GM21576 (cell line): ENCODE measurements around the gene TRMT44.
"Not testable (repeated sequence)": the region's sequence is repeated elsewhere in the genome, so short reads cannot be mapped to it uniquely, and the experiment has no call there.

Experiments
- ATAC-seq: cut with Tn5 transposase; IDR thresholded peaks from one replicate; pipeline ENCODE4 v1.9.1; 2021; ENCODE audit warnings: mild to moderate bottlenecking, moderate library complexity; ENCODE audit not compliant: unreplicated experiment

Gene TRMT44

DNA sequence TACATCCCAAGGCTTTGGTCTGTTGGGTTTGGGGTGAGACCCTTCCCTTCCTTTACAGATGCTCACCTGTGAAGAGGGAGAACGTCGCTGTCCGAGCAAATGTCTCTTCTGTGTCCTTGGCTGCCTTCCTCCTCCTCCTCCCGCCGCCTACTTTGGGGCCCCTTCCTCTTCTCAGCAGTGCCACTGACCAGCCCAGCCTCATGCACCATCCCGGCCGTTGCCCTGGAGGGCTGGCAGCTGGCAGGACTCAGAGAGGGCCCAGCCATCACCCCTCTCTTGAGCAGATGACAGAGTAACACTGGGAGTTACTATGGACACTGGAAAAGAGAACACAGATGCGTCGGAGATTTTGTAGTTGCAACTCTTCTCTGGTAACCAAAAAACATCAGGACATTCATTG, 68.2 kb downstream of the TRMT44 start:
- ATAC-seq, result no peak

DNA sequence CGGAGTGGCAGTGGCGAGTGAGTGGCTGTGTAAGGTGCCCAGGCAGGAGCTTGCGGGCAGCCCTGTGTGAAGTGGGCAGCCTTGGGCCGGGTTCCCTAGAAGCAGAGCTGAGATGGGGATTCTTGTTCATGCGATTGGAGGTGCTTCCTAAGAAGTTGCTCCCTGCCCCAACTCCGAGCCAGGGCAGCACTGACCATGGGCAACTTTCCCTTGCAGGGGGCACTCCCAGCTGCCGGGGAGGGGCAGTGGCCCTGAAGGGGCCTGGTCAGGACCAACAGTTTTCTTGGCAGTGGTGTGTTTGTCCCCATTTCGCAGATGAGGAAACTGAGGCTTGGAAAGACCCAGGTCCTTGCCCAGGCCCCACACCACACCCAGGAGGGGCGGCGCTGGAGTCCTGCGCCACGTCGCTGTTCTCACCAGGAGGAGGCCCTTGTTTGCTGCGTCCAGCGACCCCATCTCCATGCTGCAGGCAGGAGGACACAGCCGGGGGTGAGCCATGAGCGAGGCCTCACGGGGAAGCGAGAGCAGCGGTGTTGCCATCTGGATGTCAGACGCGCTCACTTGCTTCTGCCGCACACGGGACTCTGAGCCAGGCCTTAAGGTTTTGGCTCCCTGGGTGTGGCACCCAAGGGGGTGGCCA, 68.9 kb downstream of the TRMT44 start:
- no peak for ATAC-seq

DNA sequence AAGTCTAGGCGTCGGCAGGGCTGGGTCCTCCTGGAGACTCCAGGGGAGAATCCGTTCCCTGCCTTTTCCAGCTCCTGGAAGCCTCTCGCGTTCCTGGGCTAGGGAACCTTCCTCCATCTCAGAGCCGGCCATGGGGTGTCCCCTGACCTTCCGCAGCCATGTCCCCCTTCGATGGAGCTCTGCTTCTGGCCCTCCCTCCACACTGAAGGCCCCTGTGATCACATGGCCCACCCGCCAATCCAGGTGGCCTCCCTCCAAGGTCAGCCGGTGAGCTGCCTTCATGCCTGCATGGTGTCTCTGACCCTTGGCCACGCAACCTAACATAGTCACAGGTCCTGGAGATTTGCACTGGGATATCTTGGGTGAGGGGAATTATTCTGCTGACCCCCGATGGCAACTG, 69.6 kb downstream of the TRMT44 start:
- ATAC-seq, result no peak

DNA sequence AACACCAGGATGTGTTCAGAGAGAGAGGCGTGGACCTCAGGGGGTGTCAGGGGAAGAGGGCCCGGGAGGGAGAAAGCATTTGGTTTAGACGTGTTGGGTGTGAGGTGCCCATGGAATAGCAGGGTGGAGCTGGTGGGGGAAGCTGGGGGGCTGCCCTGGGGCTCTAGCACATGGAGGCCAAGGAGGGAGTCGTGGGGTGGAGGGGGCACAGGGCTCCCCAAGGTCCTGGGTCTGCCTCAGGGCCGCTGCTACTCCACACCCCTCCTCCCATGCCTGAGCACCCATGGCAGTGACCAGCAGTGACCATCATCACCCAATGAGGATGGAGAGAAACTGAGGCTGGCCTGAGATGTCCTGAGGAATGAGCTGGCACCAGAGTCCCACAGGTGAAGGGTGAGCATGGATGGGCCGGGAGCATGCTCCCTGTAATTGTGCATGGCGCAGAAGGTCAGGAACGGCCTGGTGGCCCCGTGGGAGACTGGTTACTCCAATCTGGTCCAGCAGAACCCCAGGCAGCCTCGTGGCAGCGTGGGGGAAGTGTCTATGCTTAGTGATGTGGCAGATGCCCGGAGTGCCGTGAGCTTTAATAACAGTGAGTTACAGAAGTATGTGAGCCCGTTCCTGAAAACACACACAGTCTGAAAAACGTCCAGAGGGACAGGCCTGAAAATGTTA, 70.2 kb downstream of the TRMT44 start:
- no peak for ATAC-seq

DNA sequence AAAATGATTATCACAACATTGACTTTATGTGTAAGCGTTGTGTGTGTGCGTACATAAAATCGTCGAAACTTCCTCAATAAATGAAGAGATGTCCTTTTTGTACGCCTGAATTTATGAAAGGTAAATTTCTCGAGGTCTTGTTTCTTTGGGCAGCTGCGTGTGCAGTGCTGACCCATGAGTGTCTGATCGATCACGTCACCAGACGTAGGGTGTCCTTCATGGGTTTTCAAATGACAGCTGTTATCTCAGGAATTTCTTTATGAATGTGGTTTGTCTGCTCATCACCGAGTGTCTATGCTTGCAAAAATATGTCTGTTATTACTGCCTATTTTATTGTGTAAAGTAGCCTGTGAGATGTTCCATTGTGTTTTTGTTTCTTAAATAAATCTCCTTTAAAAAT, 71.9 kb downstream of the TRMT44 start:
- ATAC-seq, result no peak

DNA sequence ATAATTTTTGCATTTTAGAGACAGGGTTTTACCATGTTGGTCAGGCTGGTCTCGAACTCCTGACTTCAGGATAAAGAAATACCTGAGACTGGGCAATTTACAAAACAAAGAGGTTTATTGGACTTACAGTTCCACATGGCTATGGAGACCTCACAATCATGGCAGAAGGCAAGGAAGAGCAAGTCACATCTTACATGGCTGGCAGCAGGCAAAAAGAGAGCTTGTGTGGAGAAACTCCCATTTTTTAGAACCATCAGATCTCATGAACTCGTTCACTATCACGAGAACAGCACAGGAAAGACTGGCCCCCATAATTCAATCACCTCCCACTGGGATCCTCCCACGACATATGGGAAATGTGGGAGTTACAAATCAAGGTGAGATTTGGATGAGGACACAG, 72.5 kb downstream of the TRMT44 start:
- not testable (repeated sequence) for ATAC-seq

DNA sequence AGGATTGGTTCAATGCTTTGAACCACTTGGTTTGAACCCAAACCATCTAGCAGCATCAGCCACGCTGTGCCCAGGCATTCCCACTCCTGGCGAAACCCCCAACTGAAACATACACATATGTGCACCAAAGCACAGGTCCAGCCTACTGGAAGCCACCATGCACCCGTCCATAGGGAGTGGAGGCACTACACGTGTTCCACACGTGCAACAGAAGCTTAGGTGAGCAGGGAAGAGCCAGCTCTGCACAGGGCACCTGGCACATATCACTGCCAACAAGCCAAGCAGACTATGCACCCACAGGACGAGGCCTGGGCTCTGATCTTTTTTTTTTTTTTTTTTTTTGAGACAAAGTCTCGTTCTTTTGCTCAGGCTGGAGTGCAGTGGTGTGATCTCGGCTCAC, 73.4 kb downstream of the TRMT44 start:
- no peak for ATAC-seq

DNA sequence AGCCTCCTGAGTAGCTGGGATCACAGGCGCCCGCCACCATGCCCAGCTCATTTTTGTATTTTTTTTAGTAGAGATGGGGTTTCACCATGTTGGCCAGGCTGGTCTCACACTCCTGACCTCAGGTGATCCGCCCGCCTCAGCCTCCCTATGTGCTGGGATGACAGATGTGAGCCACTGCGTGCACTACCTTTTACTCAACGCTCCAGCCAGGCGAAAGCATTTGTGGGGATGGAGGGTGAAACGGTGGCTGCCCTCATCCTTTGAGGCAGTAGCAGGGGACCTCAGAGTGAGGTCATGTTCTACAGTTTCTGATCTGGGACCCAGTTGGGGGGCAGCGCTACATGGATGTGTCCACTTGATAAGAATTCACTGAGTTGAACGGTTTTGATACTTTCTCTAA, 73.8 kb downstream of the TRMT44 start:
- no peak for ATAC-seq

DNA sequence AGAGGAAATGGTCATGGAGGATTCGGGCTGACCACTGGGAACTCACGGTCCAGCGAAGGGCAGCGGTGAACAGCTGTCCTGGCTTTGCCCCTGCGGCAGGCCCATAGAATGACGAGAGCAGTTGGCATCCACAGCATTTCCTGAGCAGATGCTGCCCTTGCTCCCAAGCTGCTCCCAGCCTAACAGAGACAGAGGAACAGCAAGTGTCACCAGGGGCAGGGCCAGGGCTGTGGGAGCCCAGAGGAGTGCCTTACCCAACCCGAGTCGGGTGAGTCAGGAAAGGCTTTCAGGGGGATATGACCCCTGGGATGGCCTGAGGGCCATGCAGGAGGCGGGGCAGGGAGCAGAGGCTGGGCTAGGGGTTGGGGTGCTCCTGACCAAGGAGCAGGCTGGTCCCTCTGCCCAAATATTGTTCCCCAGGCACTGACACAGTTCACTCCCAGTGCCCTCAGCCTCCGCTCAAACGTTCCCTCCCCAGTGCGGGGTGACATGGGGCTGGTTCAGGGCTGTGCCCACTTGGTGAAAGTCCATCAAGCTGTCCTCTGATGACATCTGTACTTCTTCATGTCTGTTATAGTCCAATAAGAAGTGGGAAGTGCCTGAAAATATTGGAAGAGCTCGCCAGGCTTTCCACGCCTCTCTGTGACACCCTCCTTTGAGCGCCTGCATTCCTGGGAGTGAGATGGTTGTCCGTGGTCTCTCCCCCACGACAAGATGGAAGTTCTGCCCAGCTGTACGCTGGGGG, 74.9 kb downstream of the TRMT44 start:
- no peak for ATAC-seq

DNA sequence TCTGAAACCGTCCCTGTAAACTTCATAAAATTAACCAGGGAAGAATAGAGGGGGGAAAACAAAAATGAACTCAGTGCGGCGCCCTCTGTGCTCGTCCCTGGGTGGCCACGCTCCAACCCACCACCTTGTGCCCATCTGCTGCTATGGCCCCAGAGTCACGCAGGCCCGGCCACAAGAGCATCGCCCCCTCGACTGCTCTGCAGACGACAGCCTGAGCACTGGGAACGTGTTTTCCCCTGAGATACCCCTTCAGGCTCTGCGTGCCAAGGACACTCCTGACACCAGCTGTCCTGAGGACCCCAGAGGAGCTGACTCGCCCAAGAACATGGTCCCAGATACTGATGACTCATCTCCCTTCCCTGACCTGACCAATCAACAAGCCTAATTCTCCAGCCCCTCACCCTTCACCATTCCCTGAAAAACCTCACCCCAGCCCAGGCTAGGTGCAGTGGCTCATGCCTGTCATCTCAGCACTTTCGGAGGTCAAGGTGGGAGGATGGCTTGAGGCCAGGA, 75.5 kb downstream of the TRMT44 start:
- ATAC-seq, result no peak

DNA sequence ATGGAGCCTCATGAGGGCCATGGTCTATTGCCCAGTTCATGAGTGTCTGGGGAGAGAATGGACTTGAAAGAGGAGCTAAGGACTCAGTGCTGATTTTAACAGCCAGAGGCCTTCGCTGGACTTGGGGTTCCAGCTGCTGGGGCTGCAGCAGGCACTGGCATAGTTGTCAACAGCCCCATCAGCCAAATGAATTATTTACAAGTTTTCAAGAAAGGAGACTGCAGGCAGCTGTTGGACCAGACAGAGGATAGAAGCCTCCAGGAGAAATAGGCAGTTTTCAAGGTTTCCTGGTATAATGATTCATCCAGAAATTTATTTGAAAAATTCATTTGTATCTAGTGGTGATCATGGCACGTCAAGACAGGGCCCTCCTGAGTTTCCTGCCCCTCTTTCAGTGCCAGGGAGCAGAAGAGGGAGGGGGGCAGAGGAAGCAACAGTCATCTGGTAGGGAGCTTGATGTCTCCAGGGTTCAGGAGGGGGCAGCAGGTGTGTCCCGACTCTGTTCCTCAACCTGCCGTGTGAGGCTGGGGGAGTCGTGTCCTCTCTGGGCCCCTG, 76.5 kb downstream of the TRMT44 start:
- ATAC-seq, result no peak

DNA sequence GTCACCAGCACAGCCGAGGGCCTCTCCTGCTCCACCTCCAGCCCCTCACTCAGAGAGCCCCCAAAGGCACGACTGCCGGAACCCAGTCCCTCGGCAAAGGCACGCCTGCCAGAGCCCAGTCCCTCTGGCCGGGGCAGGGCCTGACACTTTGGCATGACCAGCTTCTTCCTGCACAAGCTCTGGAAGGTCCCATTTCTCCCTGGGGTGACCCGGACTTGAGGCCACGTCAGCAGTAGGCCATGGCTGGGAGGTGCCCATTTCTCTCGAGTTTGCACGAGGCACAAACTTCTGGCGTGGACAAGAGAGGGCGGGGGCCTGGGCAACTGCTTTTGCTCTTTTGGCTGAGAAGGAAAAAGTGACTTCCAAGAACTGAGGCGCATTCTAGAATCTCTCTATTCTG, 77.4 kb downstream of the TRMT44 start:
- no peak for ATAC-seq

DNA sequence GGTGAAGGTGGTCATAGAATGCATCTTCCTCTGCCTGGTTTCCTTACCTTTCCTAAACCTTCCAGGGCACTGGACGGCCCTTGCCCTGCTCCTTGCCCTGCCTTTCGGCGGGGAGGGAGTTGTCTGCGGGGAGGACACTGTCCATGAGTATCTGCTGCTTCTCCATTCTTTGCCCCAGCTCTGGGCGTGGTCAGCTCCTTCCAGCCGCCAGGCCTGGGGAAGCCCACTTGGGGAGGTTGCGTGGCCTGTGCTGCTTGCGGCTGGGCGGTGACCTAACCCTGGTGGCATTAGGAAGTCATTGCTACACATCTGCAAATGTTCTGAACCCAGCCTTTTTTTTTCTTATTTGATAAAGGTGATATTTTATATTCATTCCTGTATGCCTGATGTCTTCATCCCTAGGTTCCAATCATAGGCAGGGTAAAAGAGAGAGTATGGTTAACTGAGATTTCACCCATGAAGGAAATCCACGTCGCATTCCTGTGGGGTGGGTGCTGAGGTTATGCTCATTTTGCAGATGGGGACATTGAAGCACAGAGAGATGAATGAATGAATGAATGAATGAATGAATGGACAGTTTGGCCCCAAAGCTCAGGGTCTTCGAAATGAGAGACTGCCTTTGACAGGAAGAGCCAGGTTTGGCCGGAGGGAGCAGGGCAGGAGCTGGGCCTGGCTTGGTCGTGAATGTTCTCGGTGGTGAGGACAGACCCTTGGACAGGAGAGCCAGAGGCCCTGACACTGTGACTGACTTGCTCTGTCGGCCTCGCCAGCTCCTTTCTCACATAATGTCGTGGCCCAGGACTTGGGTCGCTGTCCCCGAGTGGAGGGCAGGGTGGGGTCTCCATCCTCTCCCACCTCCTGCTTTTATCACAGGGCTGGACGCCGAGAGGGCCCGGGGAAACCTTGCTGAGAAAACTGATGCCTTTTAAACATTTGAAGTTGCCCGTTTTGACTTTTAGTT, 81.9 kb downstream of the TRMT44 start:
- no peak for ATAC-seq

DNA sequence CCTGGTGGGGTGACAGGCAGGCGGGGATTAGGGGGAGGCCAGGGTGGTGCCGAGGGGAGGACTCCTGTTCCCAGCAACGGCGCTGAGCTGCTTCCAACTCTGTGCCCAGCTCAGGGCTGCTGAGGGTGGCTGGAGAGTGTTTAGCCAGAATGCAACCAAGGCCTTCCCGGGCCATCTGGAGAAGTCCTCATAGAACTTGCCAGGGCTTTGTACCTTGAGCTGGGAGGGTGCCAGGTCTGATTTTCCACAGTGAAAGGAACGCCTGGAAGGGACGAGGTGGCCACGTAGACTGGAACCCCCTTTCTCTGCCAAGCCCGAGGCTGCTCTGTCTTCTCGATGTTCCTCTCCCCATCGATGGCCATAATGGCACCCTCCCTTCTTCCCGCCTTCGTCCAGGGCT, 82.6 kb downstream of the TRMT44 start:
- ATAC-seq, result no peak

DNA sequence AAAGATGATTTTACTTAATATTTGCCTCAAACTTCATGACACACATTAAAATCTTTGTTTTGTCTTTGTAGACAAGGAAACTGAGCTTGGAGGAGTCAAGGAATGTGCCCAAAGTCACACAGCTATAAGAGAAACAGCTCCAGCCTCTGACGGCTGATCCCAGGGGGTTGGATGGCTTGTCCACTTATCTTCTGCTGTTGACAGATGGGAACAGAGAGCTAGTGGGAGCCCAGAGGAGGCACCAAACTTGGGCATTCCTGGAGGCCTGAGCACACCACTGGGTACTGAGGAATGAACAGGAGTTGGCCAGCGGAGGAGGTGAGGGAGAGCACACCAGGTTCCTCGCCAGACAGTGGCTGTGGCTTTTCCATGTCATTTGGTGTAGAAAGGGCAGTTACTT, 83.2 kb downstream of the TRMT44 start:
- ATAC-seq, result no peak

DNA sequence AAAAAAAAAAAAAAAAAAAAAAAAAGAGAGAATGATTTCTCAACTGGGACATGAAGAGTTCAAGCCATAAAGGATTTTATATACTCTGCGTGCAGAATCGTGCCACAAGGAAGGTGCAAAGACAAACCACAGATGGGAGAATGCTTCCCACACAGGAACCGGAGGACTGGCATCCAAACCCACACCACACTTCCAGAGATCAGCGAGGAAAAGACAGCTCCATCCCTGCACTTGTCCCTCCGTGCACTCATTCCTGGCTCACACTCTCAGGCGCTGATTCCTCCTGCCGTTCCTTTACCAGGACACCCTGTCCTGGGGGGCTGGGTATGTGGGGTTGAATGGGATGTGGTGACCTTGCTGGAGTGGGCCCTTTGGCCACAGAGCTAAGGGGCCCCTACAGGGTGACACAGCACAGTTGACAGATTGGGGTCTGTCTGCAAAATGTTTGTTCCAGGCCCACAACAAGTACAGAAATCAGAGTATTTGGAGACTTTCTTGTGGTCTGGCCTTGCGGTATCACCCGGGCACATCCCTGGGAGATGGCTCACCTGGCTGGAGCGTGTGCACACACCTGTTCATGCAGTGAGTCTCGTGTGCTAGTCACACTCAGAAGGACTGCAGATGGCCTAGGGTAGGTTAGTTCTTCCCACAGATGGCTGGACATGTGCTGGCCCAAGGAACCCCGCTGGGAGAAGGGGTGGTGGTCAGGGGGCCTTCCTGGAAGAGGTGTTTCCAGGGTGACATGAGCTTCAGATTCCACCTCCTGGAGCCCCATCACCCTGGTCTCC, 84.2 kb downstream of the TRMT44 start:
- no peak for ATAC-seq

DNA sequence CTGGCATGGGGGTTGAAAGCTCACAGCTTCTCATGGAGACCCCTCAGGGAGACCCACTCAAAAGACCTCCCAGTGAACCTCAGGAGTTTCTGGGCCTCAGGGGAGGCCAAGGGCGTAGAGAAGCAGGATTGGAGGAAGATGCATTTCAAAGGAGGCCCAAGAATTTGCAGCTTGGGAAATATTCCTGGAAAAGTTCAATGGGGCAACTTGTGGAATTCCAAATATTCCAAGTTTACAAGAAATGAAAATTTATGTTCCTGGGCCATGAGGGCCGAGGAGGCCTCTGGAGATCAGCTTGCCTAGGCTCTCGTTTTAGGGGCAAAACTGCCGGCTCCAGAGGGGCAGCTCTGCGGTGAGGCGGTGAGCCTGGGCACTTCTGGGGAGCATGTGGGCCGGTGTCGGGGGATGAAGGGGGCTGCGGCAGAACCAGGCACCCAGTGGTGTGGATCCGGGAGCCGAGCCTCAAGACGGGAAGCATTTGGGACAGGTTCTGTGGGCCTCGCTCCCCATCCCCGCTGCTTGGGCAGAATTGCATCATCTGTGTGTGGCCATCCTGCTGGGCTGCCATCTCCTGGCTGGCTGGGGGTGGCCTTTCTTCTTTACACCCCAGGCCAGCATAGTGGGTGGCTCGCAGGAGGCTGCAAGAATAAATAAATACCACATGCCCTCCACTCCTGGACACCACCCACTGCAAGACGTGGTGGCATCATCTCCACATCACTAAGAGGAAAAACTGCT, 85.0 kb downstream of the TRMT44 start:
- ATAC-seq, result no peak
